GM10248 (cell line): ENCODE measurements around the gene PPM1A.

ENCODE experiments used
- CTCF ChIA-PET: fragments of 300-600 bp; sonication (Branson Sonifier 250); formaldehyde crosslinking; extraction: SDS; loops from one replicate; lab custom pipeline; 2021; ENCODE audit warnings: antibody characterized with exemption; lab: Yijun Ruan, JAX
- POLR2A ChIA-PET: fragments of 350-650 bp; sonication (Branson Sonifier 250); formaldehyde crosslinking; extraction: SDS; loops from one replicate; lab custom pipeline; 2020; ENCODE audit warnings: antibody characterized with exemption; lab: Yijun Ruan, JAX
- DNase-seq: peaks from one replicate; pipeline ENCODE4 v3.0.0; 2012; ENCODE audit errors: extremely low spot score
- TF ChIP-seq, protein P1 (sequence below): IDR thresholded peaks from 2 replicates; pipeline ENCODE4 v1.5.1; 2012; ENCODE audit warnings: mild to moderate bottlenecking, low read depth; ENCODE audit errors: extremely low read depth, missing control alignments, control extremely low read depth

The PPM1A gene

DNA sequence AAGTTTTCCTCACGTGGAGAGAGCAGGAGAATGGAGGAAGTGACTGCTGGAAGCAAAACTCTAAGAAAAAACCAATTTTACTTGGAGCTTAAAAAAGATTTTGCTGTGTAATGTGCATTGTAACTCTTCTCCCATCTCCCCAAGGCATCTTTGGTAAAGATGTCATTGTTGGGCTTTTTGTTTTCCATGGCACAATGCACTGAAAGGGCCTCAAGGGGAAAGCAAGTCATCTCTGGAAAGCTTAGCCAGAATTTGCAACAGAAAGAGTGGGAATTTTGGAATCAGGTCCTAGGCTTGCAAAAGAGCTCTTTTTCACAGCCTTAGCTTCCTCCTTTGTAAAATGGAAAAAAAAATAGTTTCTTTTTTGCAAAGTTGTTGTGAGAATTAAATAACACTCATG is 7.9 kb upstream of the PPM1A start:
- ChIA-PET CTCF (interaction anchor here (0.6 to 8.8 kb wide), 7 partner anchors 8 to 756 kb away, joined by 3 to 52 read pairs (median 3); no protein-coding TSS in a partner anchor), POLR2A (interaction anchor here (0.6 kb wide), 1 partner anchor 19 kb away, joined by 3 read pairs; no protein-coding TSS in a partner anchor)
- no peak for DNase-seq
- TF ChIP-seq, protein P1, sequence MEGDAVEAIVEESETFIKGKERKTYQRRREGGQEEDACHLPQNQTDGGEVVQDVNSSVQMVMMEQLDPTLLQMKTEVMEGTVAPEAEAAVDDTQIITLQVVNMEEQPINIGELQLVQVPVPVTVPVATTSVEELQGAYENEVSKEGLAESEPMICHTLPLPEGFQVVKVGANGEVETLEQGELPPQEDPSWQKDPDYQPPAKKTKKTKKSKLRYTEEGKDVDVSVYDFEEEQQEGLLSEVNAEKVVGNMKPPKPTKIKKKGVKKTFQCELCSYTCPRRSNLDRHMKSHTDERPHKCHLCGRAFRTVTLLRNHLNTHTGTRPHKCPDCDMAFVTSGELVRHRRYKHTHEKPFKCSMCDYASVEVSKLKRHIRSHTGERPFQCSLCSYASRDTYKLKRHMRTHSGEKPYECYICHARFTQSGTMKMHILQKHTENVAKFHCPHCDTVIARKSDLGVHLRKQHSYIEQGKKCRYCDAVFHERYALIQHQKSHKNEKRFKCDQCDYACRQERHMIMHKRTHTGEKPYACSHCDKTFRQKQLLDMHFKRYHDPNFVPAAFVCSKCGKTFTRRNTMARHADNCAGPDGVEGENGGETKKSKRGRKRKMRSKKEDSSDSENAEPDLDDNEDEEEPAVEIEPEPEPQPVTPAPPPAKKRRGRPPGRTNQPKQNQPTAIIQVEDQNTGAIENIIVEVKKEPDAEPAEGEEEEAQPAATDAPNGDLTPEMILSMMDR = no peak

DNA sequence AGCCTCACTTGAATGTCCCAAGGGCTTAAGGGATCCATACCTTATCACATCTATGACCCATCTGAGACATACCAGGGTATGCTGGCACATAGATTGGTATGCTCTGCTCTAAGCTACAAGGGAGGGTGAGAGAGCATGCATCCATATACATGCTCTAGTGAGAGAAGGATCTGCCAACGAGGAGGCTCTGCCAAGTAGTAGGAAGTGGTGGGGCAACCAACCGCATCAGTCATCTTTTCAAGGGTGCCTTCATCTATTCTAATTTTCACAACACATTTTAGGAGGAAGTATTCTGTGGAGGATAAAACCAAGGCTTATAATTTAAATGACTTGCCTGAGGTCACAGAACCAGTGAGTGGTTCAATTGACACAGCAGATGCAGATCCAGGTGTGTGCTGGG is 6.6 kb upstream of the PPM1A start:
- POLR2A ChIA-PET = interaction anchor here (0.6 kb wide), 1 partner anchor 312 kb away, joined by 4 read pairs; no protein-coding TSS in a partner anchor
- DNase-seq = no peak
- TF ChIP-seq, protein P1 = no peak
- CTCF ChIA-PET = interaction anchor here (0.8 to 8.8 kb wide), 3 partner anchors 9 to 27 kb away, joined by 3 to 52 read pairs (median 13); no protein-coding TSS in a partner anchor

DNA sequence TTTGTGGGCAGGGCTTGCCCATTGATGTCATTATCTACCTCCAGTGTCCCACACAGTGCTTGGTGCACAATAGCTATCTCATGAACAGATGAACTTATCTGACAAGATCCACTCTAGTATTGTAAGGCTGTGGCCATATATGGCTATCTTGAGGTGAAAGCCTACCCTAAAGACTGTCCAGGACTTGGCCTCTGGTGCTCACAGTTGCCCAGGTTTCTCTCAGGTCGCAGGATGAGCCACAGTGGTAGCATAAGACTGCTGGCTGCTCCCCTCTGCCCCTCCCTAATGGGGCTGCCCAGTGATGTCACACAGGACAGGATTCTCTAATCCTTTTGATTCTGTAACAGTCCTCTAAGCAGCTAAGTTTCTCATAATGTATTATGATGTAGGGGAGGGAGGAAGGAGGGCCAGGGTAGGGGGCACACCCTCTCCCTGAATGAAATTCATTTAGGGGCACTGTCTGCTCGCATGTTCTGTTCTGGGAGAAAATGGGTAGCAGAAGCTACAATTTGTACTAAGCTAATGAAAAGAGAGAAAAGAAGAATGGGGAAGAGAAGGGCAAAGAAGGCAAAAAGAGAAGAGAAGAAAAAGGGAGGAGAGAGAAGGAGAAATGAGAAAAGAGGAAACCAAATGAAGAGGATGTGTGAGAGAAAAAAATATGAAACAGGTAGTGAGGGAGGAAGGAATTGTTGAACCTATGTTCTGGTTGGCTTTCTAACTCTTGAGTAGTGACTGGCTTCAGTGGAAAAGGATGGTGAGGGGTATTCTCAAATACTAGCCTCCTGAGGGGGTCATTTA is 3.4 kb upstream of the PPM1A start:
- ChIA-PET POLR2A (no interaction called here), CTCF (interaction anchor here (0.8 to 8.8 kb wide), 7 partner anchors 12 to 104 kb away, joined by 3 to 52 read pairs (median 4); no protein-coding TSS in a partner anchor)
- DNase-seq = peak; percentile 24
- TF ChIP-seq, protein P1 = no peak

DNA sequence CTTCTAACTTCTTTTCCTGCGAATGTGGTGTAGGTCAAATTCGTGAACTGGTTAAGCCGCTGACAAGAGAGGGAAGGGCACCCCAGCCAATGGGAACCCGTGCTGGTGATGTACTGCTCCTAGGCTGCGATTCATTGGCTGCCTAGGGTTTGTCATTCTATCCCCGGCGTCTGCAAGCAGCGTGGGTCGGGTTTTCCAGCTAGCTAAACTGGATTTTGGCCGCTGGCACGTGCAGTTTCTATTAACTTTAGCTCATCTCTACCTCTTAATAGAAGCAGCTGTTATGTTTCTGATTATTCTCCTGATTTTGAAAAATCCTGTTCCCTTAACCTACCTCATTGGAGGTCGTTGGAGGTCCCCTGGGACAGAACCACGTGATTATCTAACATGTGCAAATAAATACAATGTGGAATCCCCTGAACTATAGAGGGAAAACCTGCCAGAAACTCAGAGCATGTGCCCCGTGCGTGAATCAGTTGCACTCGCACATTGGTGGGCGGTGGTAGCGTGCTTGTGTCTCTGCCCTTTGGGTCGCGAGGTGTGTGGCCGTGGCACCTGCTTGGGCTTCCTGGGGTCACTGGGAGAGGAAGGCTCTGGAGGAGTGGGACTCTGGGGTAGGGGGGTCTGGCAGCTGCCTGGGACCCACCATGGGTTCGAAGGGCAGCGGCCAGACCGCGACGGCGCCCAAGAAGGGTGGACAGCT is 876 bp upstream of the PPM1A start:
- peak; percentile 83 for DNase-seq
- CTCF ChIA-PET = interaction anchor here (0.7 to 8.8 kb wide), 11 partner anchors 9 to 283 kb away, joined by 3 to 52 read pairs (median 3); no protein-coding TSS in a partner anchor
- POLR2A ChIA-PET = interaction anchor here (0.6 to 2.4 kb wide), 9 partner anchors 13 to 86 kb away, joined by 3 to 26 read pairs (median 4); no protein-coding TSS in a partner anchor
- TF ChIP-seq, protein P1 = no peak

DNA sequence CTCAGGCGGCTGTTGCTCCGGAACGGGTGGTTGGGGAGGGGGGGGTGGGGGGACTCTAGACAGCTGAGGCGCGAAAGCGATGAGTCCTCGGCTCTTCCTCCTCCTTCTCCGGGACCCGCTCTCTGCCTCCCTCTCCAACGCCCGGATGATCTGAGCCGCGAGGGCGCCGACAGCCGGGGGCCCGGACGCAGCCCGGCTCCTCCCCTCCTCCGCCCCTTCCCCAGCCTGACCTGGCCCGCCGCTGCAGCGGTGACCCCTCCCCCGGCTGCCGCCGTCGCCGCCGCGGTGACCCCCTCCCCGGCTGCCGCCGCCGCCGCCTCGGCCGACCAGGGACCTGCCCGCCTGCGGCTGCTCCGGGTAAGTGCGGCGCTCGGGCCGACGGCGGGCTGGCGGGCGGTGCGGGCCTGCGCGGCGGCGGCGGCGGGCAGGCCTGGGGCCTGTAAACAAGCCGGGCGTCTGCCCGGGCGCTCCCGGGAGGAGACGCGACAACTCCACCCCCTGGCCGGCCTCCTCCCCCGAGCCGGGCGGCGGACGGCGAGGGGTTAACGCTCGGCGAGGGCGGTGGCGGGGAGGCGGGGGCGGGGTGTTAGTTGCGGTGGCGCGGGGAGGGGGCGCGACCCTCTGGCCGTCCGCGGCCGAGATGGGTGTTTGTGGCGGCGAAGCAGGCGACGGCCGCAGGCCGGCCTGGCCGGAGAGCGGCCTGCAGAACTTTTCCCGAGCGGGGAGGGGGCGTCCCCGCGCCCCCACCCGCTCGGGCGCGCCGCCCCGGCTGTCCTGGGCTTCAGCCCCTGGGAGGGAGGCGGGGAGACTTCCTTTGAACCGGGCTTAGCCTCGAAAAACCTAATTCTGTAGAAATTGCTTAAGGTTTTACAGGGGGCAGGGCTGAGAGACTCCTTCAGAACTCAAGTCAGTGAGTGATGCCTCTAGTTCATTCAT is 568 bp downstream of the PPM1A start:
- peak; percentile 85 for DNase-seq
- TF ChIP-seq, protein P1 = no peak
- ChIA-PET CTCF (interaction anchor here (0.8 to 8.8 kb wide), 10 partner anchors 10 to 82 kb away, joined by 3 to 52 read pairs (median 4); no protein-coding TSS in a partner anchor), POLR2A (interaction anchor here (0.6 to 2.4 kb wide), 17 partner anchors 16 to 1253 kb away, joined by 3 to 26 read pairs (median 3); partner anchors contain the start of gene PCNX4)
